GM19324 (cell line): Measurements from ENCODE around the gene ANKRD23.
A peak's percentile ranks its signal among the peaks of the same experiment; 100 is the strongest.
"Not testable (repeated sequence)": the region's sequence is repeated elsewhere in the genome, so short reads cannot be mapped to it uniquely, and the experiment has no call there.

Experiments used
- ATAC-seq: cut with Tn5 transposase; IDR thresholded peaks from one replicate; pipeline ENCODE4 v1.9.1; 2021; ENCODE audit warnings: mild to moderate bottlenecking, moderate library complexity; ENCODE audit not compliant: unreplicated experiment, low FRiP score

Gene ANKRD23

DNA sequence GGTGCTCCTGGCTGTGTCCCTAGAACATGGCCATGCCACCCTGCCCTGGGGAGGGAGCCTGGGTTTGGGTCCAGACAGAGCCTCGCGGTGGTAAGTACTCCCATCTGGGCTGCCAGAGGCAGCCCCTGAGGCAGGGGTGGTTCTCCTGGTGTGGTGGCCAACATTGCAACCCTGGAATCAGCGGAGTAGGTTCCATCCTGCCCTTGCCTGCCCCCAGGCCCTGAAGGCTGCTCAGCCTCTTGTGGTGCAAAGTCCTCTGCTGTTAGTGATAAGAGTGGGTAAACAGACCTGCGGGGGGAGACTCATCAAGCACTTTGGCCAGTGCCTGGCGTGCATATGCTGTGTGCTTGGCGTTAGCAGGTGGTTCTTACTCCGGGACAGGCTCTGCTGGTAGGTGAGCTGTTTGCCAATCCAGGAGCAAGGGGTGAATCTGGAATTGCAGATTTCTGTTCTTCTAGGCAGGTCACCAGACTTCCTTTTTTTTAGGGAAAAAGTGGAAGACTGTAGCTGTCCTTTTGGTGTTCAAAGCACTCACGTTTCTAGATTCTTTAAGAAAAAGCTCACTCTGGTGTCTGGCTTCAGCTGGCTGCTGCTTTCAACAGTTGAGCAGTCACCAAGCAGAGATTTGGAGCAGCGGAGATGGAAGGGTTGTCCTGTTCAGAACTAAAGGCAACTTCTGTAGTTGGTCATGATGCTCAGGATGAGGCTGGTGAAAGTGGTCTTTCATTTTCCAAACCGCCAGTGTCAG is 24.5 kb downstream of the ANKRD23 start:
- no peak for ATAC-seq

DNA sequence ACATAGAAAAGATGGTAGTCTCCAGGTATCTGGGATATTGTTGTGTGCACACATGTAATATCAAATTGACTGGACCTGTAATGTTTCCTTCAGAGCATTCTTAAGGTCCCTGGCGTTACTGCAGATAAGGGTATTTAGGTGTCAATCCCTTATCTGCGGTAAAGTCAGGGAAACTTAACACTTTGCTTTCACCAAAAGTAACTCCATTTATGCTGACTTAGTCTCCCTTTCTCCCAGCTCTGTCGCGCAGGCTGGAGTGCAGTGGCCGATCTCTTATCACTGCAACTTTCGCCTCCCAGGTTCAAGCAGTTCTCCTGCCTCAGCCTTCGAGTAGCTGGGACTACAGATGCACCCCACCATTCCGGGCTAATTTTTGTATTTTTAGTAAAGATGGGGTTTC is 25.9 kb downstream of the ANKRD23 start:
- ATAC-seq, result no peak

DNA sequence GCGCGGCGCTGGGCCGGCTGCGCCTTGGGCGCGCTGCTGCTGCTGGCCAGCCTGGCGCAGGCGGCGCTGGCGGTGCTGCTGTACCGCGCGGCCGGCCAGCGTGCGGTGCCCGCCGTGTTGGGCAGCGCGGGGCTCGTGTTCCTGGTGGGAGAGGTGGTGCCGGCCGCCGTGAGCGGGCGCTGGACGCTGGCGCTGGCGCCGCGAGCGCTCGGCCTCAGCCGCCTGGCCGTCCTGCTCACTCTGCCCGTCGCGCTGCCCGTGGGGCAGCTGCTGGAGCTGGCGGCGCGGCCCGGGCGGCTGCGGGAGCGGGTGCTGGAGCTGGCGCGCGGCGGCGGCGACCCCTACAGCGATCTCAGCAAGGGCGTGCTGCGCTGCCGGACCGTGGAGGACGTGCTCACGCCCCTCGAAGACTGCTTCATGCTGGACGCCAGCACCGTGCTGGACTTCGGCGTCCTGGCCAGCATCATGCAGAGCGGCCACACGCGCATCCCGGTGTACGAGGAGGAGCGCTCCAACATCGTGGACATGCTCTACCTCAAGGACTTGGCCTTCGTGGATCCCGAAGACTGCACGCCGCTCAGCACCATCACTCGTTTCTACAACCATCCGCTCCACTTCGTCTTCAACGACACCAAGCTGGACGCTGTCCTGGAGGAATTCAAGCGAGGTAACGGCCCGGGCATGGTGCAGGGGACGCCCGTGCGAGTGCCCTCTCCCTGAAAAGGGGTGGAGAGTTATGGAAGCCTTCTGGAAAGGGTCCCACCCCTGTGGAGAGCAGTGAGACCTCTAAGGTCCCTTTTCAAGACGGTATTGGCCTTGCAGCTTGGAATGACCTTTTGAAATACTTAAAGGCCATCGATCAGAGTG is 26.8 kb downstream of the ANKRD23 start:
- ATAC-seq, result no peak

DNA sequence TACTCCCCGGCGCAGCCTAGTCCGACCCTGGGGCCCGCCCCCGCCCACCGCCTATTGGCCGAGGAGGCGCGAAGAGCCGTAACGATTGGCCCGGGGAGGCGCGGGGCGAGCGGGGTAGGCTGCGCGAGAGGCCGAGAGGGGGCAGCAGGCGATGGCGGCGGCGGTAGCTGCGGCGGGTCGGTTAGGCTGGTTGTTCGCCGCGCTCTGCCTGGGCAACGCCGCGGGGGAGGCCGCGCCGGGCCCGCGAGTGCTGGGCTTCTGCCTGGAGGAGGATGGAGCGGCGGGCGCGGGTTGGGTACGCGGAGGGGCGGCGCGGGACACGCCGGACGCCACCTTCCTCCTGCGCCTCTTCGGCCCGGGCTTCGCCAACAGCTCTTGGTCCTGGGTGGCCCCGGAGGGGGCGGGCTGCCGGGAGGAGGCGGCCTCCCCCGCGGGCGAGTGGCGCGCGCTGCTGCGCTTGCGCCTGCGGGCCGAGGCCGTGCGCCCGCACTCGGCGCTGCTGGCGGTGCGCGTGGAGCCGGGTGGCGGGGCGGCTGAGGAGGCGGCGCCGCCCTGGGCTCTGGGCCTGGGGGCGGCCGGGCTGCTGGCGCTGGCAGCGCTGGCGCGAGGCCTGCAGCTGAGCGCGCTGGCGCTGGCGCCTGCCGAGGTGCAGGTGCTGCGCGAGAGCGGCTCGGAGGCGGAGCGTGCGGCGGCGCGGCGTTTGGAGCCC is 27.5 kb downstream of the ANKRD23 start, which contains the start of gene CNNM3:
CNNM3 (plus strand) TSS at position 142 of the 709 bp plus-strand sequence; CDS start at position 152, 10 bp downstream.
- peak; percentile 83 for ATAC-seq

DNA sequence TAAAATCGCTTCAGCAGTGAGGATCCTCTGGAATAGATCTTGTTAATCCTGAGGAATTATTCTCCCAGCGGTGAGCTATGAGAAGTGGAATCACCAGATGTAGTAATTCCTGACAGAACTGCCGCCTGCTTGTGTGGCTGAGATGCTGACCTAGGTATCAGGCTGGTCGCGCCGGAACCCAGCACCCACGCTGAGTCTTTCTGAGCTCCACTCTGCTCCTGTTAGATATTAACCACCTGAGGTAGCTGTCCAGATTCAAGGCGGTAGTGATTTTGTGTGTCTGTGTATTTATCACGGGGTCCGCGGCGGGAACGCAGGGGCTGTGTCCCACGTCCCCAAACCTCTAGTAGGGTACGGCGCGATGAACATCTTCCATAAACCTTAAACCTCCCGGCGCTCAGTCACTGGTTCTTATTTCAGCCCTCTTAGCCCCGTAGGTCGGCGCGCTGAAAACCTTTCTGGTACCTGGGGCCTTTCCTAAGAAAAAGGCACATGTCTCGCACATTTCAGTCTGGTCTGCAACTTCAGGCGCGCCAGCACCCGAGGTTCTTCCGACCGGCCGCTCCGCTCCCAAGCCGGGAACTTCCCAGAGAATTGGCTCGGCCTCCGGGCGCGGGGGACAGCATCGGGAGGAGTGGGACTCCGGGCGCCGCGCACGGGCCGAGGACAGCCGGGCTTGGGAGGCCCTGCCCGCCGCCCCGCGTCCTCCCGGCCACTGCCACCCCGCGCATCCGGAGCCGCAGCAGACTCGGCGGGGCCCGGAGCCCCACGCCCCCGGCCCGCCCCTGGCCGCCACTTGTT is 28.3 kb downstream of the ANKRD23 start:
- peak; percentile 0 for ATAC-seq

DNA sequence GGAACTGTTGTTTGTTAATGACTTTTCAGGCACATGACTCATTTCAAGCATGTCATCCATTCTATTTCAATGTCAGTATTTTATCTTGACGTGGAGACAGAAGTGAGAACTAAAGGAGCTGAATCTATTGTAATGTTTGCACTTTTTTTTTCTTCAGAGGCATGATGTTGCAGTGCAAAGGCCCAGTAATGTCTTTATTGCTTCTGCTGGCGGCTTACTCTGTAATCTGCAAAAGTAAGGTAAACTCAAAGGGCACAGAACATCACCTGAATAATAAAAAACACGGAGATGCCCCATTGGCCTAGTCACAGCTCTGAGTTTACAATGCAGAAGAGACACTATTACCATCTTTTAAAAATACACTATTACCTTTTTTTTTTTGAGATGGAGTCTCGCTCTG is 30.2 kb downstream of the ANKRD23 start:
- ATAC-seq, result no peak

DNA sequence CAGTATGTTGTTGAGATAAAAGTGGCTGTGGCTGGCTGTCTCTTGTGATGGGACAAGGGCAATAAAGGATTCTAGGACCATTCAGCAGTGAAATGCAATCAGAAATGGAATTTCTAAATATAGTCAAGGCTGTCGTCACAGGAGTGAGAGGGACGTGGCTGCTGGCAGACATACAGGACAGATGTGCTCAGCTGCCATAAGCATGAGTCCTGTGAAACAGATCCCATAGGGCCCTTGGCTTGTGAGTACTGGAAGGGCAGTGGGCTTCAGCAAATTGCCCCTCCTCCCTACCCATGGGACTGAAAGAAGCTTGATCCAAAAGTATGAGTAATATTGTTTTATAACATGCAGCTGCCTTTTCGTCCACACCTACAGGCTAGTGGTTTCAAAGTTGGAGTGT is 31.9 kb downstream of the ANKRD23 start:
- ATAC-seq, result no peak

DNA sequence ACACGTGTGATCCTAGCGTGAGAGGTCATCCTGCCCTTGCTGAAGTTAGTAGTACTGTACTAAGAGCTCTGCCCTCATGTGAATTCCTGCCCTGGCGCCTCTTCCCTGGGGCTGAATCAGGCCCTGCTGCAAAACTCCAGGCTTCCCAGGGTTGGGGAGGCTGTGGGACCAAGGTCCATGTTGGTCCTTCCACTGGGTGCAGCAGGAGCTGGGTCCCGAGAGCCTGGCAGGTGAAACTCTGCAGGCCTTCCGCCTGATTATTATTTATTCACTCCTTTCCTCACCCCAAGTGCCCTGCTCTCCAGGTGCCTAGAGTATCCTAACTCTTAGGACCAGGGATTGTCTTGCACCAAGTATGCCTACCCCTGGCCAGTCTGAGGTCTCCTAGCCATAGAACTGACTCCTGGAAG is 33.0 kb downstream of the ANKRD23 start:
- no peak for ATAC-seq

DNA sequence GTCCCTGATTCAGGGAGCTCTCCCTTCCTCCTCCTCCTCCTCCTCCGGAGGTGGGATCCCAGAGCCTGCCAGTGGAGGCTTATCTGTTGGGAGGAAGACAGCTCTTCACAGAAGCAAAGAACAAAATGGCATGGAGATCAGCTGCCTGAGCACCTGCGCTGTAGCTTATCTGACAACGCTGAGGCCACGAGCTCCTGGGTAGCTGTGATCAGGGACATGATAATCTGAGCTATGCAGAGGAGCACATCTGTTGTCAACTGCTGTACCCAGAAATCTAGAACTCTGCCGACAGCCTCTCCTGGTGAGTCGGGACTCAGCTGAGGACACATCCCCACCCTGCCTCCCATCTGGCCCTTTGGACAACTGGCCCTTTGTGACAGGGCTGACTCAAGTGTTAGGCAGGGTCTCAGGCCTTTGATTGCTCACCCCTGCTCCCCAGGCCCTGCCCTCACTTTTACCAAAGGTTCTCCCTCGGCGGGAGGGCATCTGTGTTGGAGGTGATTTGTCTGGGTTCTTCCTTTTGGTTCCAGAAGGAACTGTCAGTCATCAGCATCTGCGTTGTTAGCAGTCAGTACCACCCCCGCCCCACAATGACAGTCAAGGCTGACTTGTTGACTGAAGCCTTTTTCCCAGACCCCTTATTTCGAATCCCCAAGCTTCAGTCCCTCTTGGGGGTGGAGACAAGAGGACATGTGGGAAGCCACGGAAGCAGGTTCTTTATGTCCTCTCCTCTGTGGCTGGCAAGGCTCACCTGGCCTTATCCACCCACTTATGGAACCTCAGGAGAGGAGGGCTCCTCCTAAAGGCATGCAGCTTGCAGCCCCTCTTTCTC is 33.7 kb downstream of the ANKRD23 start:
- ATAC-seq, result no peak

DNA sequence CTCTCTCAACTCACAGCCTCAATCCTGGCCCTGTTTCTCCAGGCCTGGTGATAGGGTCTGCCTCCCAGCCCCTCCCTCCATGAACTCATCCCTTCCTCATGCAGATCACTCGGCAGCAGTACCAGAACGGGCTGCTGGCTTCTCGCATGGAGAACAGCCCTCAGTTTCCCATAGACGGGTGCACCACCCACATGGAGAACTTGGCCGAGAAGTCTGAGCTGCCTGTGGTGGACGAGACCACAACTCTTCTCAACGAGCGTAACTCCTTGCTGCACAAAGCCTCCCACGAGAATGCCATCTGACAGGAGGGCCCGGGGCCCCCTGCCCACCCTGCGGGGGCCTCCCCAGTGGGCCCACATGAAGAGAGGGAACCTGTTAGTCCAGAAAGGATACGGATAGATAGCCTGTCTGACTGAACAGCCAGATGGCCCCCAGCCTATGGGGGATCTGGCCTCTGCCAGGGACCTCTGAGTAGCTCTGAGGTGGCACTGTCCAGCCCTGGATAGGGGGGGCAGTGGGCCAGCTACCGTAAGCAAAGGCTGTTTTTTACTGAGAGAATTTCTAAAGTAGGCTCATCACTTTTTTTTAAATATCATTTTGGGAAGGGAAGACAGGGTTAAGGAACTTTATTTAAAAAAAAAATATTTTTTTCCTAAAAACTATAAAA is 34.5 kb downstream of the ANKRD23 start:
- no peak for ATAC-seq

DNA sequence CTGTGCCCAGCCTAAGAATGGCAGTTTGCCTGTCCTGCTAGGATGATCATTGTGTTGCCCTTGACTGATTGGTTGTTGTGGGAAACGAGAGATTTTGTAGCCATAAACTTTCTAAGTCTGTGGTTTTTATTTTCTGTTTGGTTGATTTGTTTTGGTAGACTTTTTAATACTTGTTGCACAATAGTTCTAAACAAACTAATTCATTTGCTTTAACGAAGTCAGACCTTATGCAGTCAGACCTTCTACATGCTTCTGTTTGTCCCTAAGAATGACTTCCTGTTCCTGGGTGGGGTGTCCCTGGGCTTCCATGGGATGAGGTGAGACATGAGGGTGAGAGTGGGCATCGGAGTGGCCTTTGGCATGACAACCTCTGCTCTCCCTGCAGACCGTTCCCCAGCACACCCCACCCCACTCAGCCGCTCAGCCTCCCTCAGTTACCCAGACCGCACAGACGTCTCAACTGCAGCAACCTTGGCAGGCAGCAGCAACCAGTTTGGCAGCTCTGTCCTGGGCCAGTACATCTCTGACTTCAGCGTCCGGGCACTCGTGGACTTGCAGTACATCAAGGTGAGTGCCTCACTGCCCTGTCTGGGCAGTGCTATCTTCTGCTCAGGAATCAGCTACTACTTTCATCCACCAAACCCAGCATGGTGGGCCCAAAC is 35.5 kb downstream of the ANKRD23 start:
- no peak for ATAC-seq

DNA sequence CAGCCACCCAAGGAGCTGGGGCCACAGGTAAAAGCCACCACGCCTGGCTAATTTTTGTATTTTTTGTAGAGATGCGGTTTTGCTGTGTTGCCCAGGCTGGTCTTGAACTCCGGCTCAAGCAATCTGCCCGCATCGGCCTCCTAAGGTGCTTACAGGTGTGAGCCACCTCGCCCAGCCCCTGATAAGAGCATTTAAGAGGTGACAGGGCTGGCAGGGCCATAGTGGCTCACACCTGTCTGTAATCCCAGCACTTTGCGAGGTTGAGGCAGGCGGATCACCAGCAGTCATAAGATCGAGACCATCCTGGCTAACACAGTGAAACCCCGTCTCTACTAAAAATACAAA is 36.7 kb downstream of the ANKRD23 start:
- ATAC-seq, result no peak

DNA sequence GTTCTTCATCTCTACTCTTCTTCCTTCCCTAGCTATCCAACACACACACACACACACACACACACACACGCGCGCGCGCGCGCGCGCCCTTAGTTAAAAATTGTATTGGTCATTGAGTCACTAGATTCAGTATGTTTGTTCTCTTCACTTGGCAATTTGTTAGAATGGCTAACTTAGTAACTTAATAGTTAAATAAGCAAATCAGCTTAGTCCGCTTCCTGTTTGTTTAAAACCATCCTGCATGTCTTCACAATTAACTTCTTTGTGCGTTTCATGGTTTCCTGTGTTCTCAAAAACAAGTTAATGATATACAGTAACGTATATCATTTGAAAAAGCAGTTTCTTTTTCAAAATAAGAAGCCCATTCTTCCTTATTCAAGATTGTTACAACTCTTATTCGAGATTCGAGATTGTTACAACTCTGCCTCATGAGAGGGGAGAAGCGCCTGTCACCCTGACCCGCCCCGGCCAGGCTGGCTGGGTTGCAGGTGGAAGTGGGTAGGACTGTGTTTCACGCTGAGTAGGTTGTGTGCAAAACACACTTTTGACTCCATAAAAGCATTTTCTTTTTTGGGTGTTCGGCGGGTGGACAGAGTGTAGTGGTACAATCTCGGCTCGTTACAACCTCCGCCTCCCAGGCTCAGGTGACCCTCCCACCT is 37.2 kb downstream of the ANKRD23 start:
- ATAC-seq, result peak; percentile 48

DNA sequence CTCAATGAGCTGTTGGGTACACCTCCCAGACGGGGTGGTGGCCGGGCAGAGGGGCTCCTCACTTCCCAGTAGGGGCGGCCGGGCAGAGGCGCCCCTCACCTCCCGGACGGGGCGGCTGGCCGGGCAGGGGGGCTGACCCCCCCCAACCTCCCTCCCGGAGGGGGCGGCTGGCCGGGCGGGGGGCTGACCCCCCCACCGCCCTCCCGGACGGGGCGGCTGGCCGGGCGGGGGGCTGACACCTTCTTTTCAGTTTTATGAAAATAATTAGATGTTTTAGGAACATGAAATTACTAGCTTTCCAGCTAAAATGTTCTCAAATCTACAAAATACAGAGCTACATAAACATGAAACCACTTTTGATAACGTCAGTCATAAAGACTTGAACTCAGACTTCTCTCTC is 37.9 kb downstream of the ANKRD23 start:
- ATAC-seq, result not testable (repeated sequence)

DNA sequence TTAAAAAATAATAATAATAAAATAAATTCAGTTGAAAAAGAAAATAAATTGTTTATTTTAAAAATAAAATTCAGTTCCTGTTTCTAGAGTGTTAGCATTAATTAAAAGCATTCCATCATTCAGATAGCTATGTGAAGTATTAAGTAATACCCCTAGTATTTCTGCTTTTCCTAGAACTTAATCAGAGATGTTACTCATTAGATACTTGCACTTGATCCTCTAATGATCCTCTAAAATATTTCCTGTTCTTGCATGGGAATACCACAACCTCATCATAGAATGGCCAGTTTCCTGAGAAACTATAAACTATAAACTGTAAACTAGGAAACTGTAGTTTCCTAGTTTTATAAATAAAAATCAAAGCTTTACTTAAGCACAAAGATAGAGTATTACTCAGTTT is 38.8 kb downstream of the ANKRD23 start:
- ATAC-seq, result no peak

DNA sequence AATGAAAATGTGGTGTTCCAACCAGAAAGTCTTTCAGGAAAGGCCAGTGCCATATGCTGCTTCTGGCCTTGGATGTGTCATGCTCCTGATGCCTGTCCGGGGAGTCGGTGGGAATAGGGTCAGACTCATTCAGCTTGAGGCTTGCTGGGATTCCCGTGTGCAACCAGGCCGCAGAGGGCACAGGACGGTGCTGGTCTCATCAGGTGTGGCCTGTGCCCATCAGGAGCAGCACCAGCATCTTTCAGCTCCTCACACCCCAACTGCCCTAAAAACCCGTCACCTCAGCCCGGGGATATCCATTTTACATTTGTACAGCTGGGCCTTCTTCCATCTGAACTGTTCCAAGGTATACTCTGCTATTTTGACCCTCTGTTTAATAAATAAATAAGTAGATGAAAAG is 41.1 kb downstream of the ANKRD23 start:
- ATAC-seq, result no peak

DNA sequence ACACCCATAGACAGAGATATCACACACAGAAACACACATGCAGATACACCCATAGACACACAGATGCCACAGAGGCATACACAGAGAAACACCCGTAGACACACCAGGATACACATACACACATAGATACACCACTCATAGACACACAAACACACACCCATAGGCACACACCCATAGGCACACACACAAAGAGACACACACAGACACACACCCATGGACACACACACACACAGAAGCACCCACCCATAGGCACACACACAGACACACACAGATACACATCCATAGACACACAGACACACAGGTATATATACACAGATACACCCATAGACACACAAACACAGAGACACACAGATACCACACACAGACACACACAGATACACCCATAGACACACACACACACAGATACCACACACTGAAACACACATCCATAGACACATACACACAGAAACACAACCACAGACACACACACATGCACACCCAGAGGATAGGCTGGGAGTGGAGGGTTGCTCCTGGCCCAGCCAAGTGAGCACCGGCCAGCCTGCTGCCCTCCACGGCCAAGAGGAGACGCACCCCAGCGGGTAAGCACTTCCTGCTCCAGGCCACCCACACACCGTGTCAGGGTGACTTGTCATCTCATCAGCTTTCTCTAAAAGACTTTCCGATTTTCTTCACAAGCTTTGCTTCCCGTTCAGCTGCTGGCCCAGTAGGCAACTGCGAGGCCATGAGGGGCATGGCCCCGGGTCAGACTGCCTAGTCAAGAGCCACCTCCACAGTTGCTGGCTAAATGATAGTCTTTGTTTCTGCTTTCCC is 41.8 kb downstream of the ANKRD23 start:
- ATAC-seq, result no peak
